ENCODE measurements around the gene CDIPT. TPM values are rescaled to one million over a fixed set of nuclear protein-coding genes. Genes with fewer than 3 reads are reported as not detected.

The CDIPT gene
- total and polyA plus RNA-seq, 2 of the 4 experiments (the other 2 are of a cell fraction), result 47.1 to 100 TPM

DNA sequence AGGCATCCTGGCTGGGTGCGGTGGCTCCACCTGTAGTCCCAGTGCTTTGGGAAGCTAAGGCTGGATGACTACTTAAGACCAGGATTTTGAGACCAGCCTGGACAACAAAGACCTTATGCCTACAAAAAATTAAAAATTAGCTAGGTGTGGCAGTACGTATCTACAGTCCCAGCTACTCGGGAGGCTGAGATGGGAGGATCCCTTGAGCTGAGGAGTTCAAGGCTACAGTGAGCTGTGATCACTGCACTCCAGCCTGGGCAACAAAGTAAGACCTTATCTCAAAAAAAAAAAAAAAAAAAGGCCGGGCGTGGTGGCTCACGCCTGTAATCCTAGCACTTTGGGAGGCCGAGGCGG, 36.7 kb downstream of the CDIPT start:
- Histone ChIP-seq H3K18ac (ENCODE audit: low read depth, low read length) (peak overlapping the region; percentile 65), H4K5ac (ENCODE audit: low read depth, low read length) (peak overlapping the region; percentile 66), H2AK9ac (replicated peaks; ENCODE audit: low read depth, low read length, poor library complexity) (peak overlapping the region; percentile 90), H3K14ac (replicated peaks; ENCODE audit: low read depth, low read length) (peak overlapping the region; percentile 88), H3K4me2 (ENCODE audit: low read depth, low read length) (no peak overlapping the region; the same call in 1 of the 2 replicates), H2AK5ac (ENCODE audit: low read depth, low read length) (peak overlapping the region; percentile 99), H2AFZ (replicated peaks; ENCODE audit: low read length, poor library complexity) (no peak overlapping the region), H3K23ac (ENCODE audit: low read depth, low read length) (peak overlapping the region; percentile 95), H2BK20ac (ENCODE audit: low read depth, low read length) (peak overlapping the region; percentile 99), H3K9me3 (ENCODE audit: control insufficient read depth, insufficient read depth, low read length) (no peaks in the 10 kb centered on the region), H3K9ac (ENCODE audit: low read depth, low read length) (peak overlapping the region; percentile 25), H2BK15ac (ENCODE audit: low read depth, low read length) (peak overlapping the region; percentile 80; the same call in 2 of the 3 replicates), H4K8ac (ENCODE audit: low read depth in 2 of 2, low read length in 2 of 2) (peak overlapping the region; percentile 42 to 92), H3K79me1 (ENCODE audit: low read depth in 1 of 2, low read length in 2 of 2) (peaks cover 32 to 80% of the 10 kb centered on the region in 2 experiments), H4K20me1 (ENCODE audit: insufficient read depth, low read length) (peaks cover 35% of the 10 kb centered on the region), H3K27ac (ENCODE audit: insufficient read depth, low read length) (peak overlapping the region; percentile 95), H3K56ac (ENCODE audit: extremely low read depth, insufficient read depth, low read length) (peak overlapping the region; percentile 73), H3K9me1 (ENCODE audit: insufficient read depth, low read length) (peaks cover 33% of the 10 kb centered on the region), H2BK5ac (ENCODE audit: low read depth, low read length, poor library complexity, severe bottlenecking) (peak overlapping the region; percentile 98), H3K4me1 (ENCODE audit: control insufficient read depth, insufficient read depth, low read length) (peaks cover 35% of the 10 kb centered on the region), H3K27me3 (ENCODE audit: control insufficient read depth, insufficient read depth, low read length) (no peaks in the 10 kb centered on the region), H3K36me3 (ENCODE audit: control insufficient read depth, insufficient read depth, low read length) (peaks cover 8% of the 10 kb centered on the region; the same call in 1 of the 2 replicates), H2BK120ac (ENCODE audit: low read depth, low read length) (peak overlapping the region; percentile 98), H4K91ac (ENCODE audit: insufficient read depth, low read depth, low read length) (peak overlapping the region; percentile 97), H3K4me3 (ENCODE audit: insufficient read depth, low read depth, low read length) (no peak overlapping the region), H3K4ac (ENCODE audit: low read depth, low read length) (peak overlapping the region; percentile 100)
- DNase-seq, result no peak
- dilution Hi-C loops (cut with HindIII; ENCODE audit: low sequenced_read_pairs, unreplicated experiment), result no loop called here
- no peak for TF ChIP-seq BHLHE40 (IDR thresholded peaks at IDR 0.05; ENCODE audit: low read depth, low read length)
- TF ChIP-seq SMC3 (IDR thresholded peaks at IDR 0.05; ENCODE audit: low read depth, low read length), result no peak
- TF ChIP-seq FOS (IDR thresholded peaks at IDR 0.05; ENCODE audit: low read depth, low read length), result no peak
- TF ChIP-seq MAZ (IDR thresholded peaks at IDR 0.05; ENCODE audit: borderline replicate concordance, low read depth, low read length), result no peak
- TF ChIP-seq CTCF (conservative IDR thresholded peaks at IDR 0.05; ENCODE audit: low read depth, low read length), result no peak
- no peak for TF ChIP-seq MXI1 (IDR thresholded peaks at IDR 0.05; ENCODE audit: borderline replicate concordance, low read depth, low read length)
- no peak for TF ChIP-seq MAFK (IDR thresholded peaks at IDR 0.05; ENCODE audit: low read depth, low read length)
- no peak for TF ChIP-seq CHD1 (IDR thresholded peaks at IDR 0.05; ENCODE audit: low read depth, low read length)
- no peak for TF ChIP-seq NFE2L2 (IDR thresholded peaks at IDR 0.05; ENCODE audit: low read depth, low read length)
- no peak for TF ChIP-seq RFX5 (IDR thresholded peaks at IDR 0.05; ENCODE audit: low read depth, low read length)
- no peak for TF ChIP-seq POLR2A (IDR thresholded peaks at IDR 0.05; ENCODE audit: low read depth, low read length)
- TF ChIP-seq RAD21 (IDR thresholded peaks at IDR 0.05; ENCODE audit: low read length), result no peak
- TF ChIP-seq, protein P1, sequence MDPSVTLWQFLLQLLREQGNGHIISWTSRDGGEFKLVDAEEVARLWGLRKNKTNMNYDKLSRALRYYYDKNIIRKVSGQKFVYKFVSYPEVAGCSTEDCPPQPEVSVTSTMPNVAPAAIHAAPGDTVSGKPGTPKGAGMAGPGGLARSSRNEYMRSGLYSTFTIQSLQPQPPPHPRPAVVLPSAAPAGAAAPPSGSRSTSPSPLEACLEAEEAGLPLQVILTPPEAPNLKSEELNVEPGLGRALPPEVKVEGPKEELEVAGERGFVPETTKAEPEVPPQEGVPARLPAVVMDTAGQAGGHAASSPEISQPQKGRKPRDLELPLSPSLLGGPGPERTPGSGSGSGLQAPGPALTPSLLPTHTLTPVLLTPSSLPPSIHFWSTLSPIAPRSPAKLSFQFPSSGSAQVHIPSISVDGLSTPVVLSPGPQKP (IDR thresholded peaks at IDR 0.05; ENCODE audit: borderline replicate concordance, low read depth, low read length), result no peak
- TF ChIP-seq CEBPB (IDR thresholded peaks at IDR 0.05; ENCODE audit: low read depth, low read length), result no peak
- no peak for TF ChIP-seq USF2 (IDR thresholded peaks at IDR 0.05; ENCODE audit: low read depth, low read length)
- no peak for TF ChIP-seq RCOR1 (IDR thresholded peaks at IDR 0.05; ENCODE audit: insufficient replicate concordance, low read length)
- ATAC-seq (ENCODE audit: low read depth), result no peak
- in situ Hi-C loops (cut with MboI; ENCODE audit: low sequenced_read_pairs), result no loop called here
- no TSS peak for BruUV-seq (replicated peaks)
- CTCF ChIA-PET, result interaction anchor here (3.1 kb wide), 1 partner anchor 22 kb away, joined by 10 read pairs; no protein-coding TSS in a partner anchor
- POLR2A ChIA-PET (ENCODE audit: unreplicated experiment), result interaction anchor here (0.6 to 0.7 kb wide), 2 partner anchors 193 to 1003 kb away, joined by 6 to 10 read pairs; partner anchors contain the start of gene ATXN2L
- WGBS, 2 experiments (ENCODE audit: extremely low coverage in 2 of 2, insufficient read length in 1 of 2), result 100% methylated on average over 1 of the region's 8 CpGs; no CpG with 5 or more reads in 1 of the 2 experiments
- intact Hi-C loops (cut with micrococcal nuclease), result no loop called here

Measured in IMR-90 (cell line).